HepG2 (cell line): Measurements from ENCODE around the gene HMGCS2.

Experiments used
- ATF1 ChIP-seq: IDR thresholded peaks from 2 replicates; pipeline ENCODE4 v1.6.1; 2016; ENCODE audit warnings: mild to moderate bottlenecking, control low read depth
- CTCF ChIP-seq: sonication (generic); formaldehyde crosslinking; IDR thresholded peaks from 2 replicates; pipeline ENCODE4 v1.5.0; 2020; ENCODE audit warnings: mild to moderate bottlenecking, missing genetic modification reagents, moderate library complexity
- GABPB1 ChIP-seq: IDR thresholded peaks from 2 replicates; pipeline ENCODE4 v1.6.1; 2016; ENCODE audit warnings: mild to moderate bottlenecking, missing genetic modification reagents, moderate library complexity, missing compliant biosample characterization
- KLF15 ChIP-seq: sonication (generic); formaldehyde crosslinking; IDR thresholded peaks from 2 replicates; pipeline ENCODE4 v1.8.1; 2023; ENCODE audit warnings: borderline replicate concordance, mild to moderate bottlenecking, inconsistent platforms, missing genetic modification reagents, mixed read lengths
- NONO ChIP-seq, 2 experiments: fragments of 450-650 bp in 1 of 2; sonication (generic) in 1 of 2; formaldehyde crosslinking in 1 of 2; IDR thresholded peaks in 1 of 2; conservative IDR thresholded peaks in 1 of 2; 2 replicates each; pipeline versions ENCODE4 v1.6.1 to v1.8.0; 2017 to 2022; ENCODE audit warnings: mild to moderate bottlenecking in 1 of 2, missing genetic modification reagents in 1 of 2, moderate library complexity in 1 of 2
- POLR2AphosphoS5 ChIP-seq: IDR thresholded peaks from 2 replicates; pipeline ENCODE4 v1.6.1; 2012; ENCODE audit warnings: low read depth, low read length
- ZBTB21 ChIP-seq: sonication (generic); formaldehyde crosslinking; IDR thresholded peaks from 2 replicates; pipeline ENCODE4 v1.4.0; 2020; ENCODE audit warnings: missing genetic modification reagents
- ZNF10 ChIP-seq: sonication (generic); formaldehyde crosslinking; IDR thresholded peaks from 2 replicates; pipeline ENCODE4 v1.4.0; 2020; ENCODE audit warnings: mild to moderate bottlenecking, low read depth, missing genetic modification reagents, borderline replicate concordance

DNA sequence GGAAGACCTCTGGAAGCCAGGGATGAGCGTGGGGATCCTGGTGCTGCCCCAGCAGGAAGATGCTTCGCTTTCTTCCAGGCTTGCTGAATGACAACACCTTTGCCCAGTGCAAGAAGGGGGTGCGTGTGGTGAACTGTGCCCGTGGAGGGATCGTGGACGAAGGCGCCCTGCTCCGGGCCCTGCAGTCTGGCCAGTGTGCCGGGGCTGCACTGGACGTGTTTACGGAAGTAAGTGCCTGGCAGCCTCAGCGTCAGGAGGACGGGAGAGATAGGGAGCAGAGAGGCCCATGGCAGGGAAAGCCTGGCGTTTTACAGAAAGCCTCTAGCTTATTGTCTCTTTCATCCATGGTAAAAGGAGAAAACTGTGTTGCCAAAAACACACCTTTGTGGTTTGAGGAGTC lies 33.5 kb downstream of the HMGCS2 start:
- no peak for TF ChIP-seq NONO (IDR thresholded peaks at IDR 0.05)
- TF ChIP-seq NONO (CRISPR knock-in tag; conservative IDR thresholded peaks at IDR 0.05) = no peak
- no peak for TF ChIP-seq CTCF (CRISPR knock-in tag)
- TF ChIP-seq ATF1 (CRISPR knock-in tag) = no peak
- no peak for TF ChIP-seq GABPB1 (CRISPR knock-in tag)
- TF ChIP-seq ZNF10 = no peak
- TF ChIP-seq POLR2AphosphoS5 = no peak
- no peak for TF ChIP-seq ZBTB21 (CRISPR knock-in tag)
- TF ChIP-seq KLF15 (CRISPR knock-in tag) = no peak
